ENCODE measurements around the gene CALHM4.

The CALHM4 gene

GRCh38 chr6:116553451-116553850 lies at the start of gene CALHM4:
TSS of gene CALHM4 (plus strand) at chr6:116553751. CDS start at chr6:116553794, 43 bp downstream.
- DNase-seq = no peak

GRCh38 chr6:116507324-116507723 lies 46.2 kb upstream of the CALHM4 start:
- no peak for DNase-seq

GRCh38 chr6:116508527-116508926 lies 45.0 kb upstream of the CALHM4 start:
- DNase-seq = no peak

- peak; percentile 39 for DNase-seq
Observed at GRCh38 chr6:116511424-116512110, 42.0 kb upstream of the CALHM4 start, which contains the start of gene CALHM5. TSS of gene CALHM5 (plus strand) at chr6:116511639. CDS start at chr6:116511697, 58 bp downstream.

- no peak for DNase-seq
Observed at GRCh38 chr6:116512111-116512559, 41.4 kb upstream of the CALHM4 start.

GRCh38 chr6:116512734-116513133 lies 40.8 kb upstream of the CALHM4 start:
- no peak for DNase-seq

GRCh38 chr6:116513224-116513875 lies 40.2 kb upstream of the CALHM4 start:
- DNase-seq = no peak

GRCh38 chr6:116514111-116514510 lies 39.4 kb upstream of the CALHM4 start:
- no peak for DNase-seq

GRCh38 chr6:116515141-116515540 lies 38.4 kb upstream of the CALHM4 start:
- DNase-seq = no peak

GRCh38 chr6:116518621-116519368 lies 34.8 kb upstream of the CALHM4 start:
- DNase-seq = no peak

GRCh38 chr6:116522896-116523295 lies 30.7 kb upstream of the CALHM4 start:
- no peak for DNase-seq

GRCh38 chr6:116524236-116524635 lies 29.3 kb upstream of the CALHM4 start:
- no peak for DNase-seq

GRCh38 chr6:116528133-116528532 lies 25.4 kb upstream of the CALHM4 start:
- DNase-seq = no peak

- no peak for DNase-seq
Observed at GRCh38 chr6:116528780-116529179, 24.8 kb upstream of the CALHM4 start.

- DNase-seq = no peak
Observed at GRCh38 chr6:116529466-116530290, 23.9 kb upstream of the CALHM4 start.

- DNase-seq = no peak
Observed at GRCh38 chr6:116530436-116530835, 23.1 kb upstream of the CALHM4 start.

GRCh38 chr6:116531675-116532570 lies 21.6 kb upstream of the CALHM4 start:
- DNase-seq = peak; percentile 79

- DNase-seq = no peak
Observed at GRCh38 chr6:116533233-116533957, 20.2 kb upstream of the CALHM4 start.

GRCh38 chr6:116535109-116535508 lies 18.4 kb upstream of the CALHM4 start:
- no peak for DNase-seq

GRCh38 chr6:116536216-116536621 lies 17.3 kb upstream of the CALHM4 start:
- peak; percentile 83 for DNase-seq

- DNase-seq = peak; percentile 30
Observed at GRCh38 chr6:116542426-116542825, 11.1 kb upstream of the CALHM4 start.
